ENCODE measurements around the gene KCNA3.

- TF ChIP-seq GATA2 (IDR thresholded peaks at IDR 0.05; ENCODE audit: low read depth, low read length): no peak
- TF ChIP-seq GATA3 (IDR thresholded peaks at IDR 0.05; ENCODE audit: low read depth, low read length): no peak
These were observed 15.1 kb upstream of the KCNA3 start for GRCh38 chr1:110689868-110690267.

Data from SH-SY5Y (cell line).